Smooth muscle cell (in vitro differentiated cells): Measurements from ENCODE around the gene SPEF1. TPM values are rescaled to one million over a fixed set of nuclear protein-coding genes. Genes with fewer than 3 reads are reported as not detected.

Experiments used
- DNase-seq: peaks from one replicate; lab custom pipeline; 2025; ENCODE audit not compliant: unreplicated experiment; lab: John Stamatoyannopoulos, UW
- H2AFZ ChIP-seq: fragments of 200-600 bp; sonication (generic); 2 replicates; pipeline ENCODE4 v1.6.0; 2016; ENCODE audit warnings: antibody characterized with exemption, low read depth, mild to moderate bottlenecking
- H3F3A ChIP-seq: fragments of 200-600 bp; sonication (generic); 2 replicates; pipeline ENCODE4 v1.6.0; 2017; ENCODE audit warnings: antibody characterized with exemption, low read depth
- H3K27ac ChIP-seq: fragments of 200-600 bp; sonication (generic); 2 replicates; pipeline ENCODE4 v1.5.1; 2016; ENCODE audit warnings: low read depth, mild to moderate bottlenecking
- H3K27me3 ChIP-seq: fragments of 200-600 bp; sonication (generic); 2 replicates; pipeline ENCODE4 v1.6.1; 2016; ENCODE audit warnings: low read depth, mild to moderate bottlenecking
- H3K36me3 ChIP-seq: fragments of 200-600 bp; sonication (generic); 2 replicates; pipeline ENCODE4 v1.5.1; 2016; ENCODE audit warnings: low read depth
- H3K4me1 ChIP-seq: fragments of 200-600 bp; sonication (generic); 2 replicates; pipeline ENCODE4 v1.5.1; 2016; ENCODE audit warnings: low read depth
- H3K4me2 ChIP-seq: fragments of 200-600 bp; sonication (generic); 2 replicates; pipeline ENCODE4 v1.6.0; 2016; ENCODE audit warnings: mild to moderate bottlenecking
- H3K4me3 ChIP-seq: fragments of 200-600 bp; sonication (generic); 2 replicates; pipeline ENCODE4 v1.5.1; 2016; ENCODE audit warnings: mild to moderate bottlenecking
- H3K79me2 ChIP-seq: fragments of 200-600 bp; sonication (generic); 2 replicates; pipeline ENCODE4 v1.6.0; 2016; ENCODE audit warnings: low read depth, mild to moderate bottlenecking
- H3K9ac ChIP-seq: fragments of 200-600 bp; sonication (generic); 2 replicates; pipeline ENCODE4 v1.6.0; 2016; ENCODE audit warnings: low read depth
- H3K9me3 ChIP-seq: fragments of 200-600 bp; sonication (generic); replicated peaks from 2 replicates; pipeline ENCODE4 v1.5.1; 2016; ENCODE audit warnings: low read depth
- H4K20me1 ChIP-seq: fragments of 200-600 bp; sonication (generic); 2 replicates; pipeline ENCODE4 v1.6.0; 2016; ENCODE audit warnings: low read depth
- WGBS: methylation state at CpG from one replicate; pipeline ENCODE4 v1.1.7; 2016; ENCODE audit warnings: low lambda C conversion rate; 5-methylcytosine and 5-hydroxymethylcytosine counted together
- polyA plus RNA-seq: library from polyadenylated mRNA; unstranded; fragments of >200 nt; fragmentation: Nextera tagmentation; extraction: Ambion mirVana; gene quantifications from 2 replicates; pipeline ENCODE4 v1.2.1, GENCODE V29; 2016
- total RNA-seq: library from RNA; depleted of rRNA; stranded (reverse); fragments of >200 nt; gene quantifications from 2 replicates; pipeline ENCODE4 v1.2.3, GENCODE V29; 2014
- TF ChIP-seq, protein P1 (sequence below): fragments of 200-600 bp; sonication (generic); IDR thresholded peaks from 2 replicates; pipeline ENCODE4 v1.5.1; 2017; ENCODE audit warnings: borderline replicate concordance, mild to moderate bottlenecking, antibody characterized with exemption; ENCODE audit not compliant: insufficient read depth, poor library complexity, severe bottlenecking

Gene SPEF1
- total and polyA plus RNA-seq, 2 experiments from 2014 or later = 0.32 to 0.36 TPM

DNA sequence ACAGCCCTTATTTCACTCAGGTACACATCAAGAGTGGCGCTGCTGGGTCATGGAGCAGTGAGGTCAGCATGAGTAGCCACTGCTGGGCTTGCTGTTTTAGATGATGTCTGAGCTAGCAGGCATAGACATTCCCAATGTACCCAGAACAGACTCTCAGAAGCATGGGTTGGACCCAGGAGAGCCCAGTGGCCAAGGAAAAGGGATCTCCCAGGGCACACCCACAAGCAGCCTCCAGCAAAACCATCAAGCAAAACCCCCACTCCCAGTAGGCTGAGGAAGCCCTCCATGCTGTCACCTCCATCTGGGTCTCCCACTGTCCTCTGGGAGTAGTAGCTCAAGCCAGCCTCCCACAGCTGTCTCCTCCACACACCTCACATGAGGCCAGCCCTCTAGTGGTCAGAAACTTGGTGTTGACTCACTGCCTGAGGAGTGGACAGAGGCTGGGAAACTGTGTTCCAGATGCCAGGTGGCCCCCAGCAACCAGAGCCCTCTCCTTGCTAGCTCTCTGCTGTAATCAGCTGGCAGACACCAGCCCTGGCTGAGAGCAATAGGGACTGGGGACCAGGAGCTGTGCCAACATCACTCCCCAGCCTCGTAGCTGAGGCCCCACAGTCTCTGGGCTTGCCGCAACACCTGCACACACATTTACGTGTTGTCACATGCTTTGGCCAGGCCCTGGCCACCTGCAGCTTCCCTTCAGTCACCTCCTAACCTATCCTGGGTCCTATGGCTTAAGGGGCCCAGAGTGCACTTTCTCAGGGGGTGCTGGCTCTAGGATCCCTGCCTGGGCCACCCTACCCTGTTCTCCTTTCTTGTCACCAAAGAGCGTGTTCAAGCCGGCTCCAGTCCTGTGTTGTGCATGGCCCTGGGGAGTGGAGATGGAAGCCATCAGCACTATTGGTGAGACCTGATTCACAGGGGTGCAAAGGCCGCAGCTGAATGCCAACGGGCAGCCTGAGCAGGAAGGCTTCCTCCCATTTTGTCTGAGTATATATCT is 37.2 kb upstream of the SPEF1 start:
- Histone ChIP-seq H3K4me3 (no peak overlapping the region), H3K4me1 (peaks cover 11% of the 10 kb centered on the region), H3F3A (peaks cover 6% of the 10 kb centered on the region), H3K9ac (no peak overlapping the region), H4K20me1 (no peaks in the 10 kb centered on the region), H3K27me3 (no peaks in the 10 kb centered on the region), H3K27ac (no peak overlapping the region), H3K79me2 (peaks cover 8% of the 10 kb centered on the region), H3K9me3 (no peaks in the 10 kb centered on the region), H3K36me3 (no peaks in the 10 kb centered on the region), H3K4me2 (no peak overlapping the region), H2AFZ (no peak overlapping the region)
- TF ChIP-seq, protein P1, sequence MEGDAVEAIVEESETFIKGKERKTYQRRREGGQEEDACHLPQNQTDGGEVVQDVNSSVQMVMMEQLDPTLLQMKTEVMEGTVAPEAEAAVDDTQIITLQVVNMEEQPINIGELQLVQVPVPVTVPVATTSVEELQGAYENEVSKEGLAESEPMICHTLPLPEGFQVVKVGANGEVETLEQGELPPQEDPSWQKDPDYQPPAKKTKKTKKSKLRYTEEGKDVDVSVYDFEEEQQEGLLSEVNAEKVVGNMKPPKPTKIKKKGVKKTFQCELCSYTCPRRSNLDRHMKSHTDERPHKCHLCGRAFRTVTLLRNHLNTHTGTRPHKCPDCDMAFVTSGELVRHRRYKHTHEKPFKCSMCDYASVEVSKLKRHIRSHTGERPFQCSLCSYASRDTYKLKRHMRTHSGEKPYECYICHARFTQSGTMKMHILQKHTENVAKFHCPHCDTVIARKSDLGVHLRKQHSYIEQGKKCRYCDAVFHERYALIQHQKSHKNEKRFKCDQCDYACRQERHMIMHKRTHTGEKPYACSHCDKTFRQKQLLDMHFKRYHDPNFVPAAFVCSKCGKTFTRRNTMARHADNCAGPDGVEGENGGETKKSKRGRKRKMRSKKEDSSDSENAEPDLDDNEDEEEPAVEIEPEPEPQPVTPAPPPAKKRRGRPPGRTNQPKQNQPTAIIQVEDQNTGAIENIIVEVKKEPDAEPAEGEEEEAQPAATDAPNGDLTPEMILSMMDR = peak; percentile 53
- DNase-seq = peak; percentile 31
- WGBS = 87% methylated on average over 8 of the region's 8 CpGs

- Histone ChIP-seq H3F3A (peaks cover 23% of the 10 kb centered on the region), H3K4me2 (no peak overlapping the region), H3K4me1 (peaks cover 9% of the 10 kb centered on the region), H2AFZ (no peak overlapping the region), H4K20me1 (no peaks in the 10 kb centered on the region), H3K27me3 (no peaks in the 10 kb centered on the region), H3K36me3 (no peaks in the 10 kb centered on the region), H3K79me2 (no peaks in the 10 kb centered on the region), H3K27ac (no peak overlapping the region), H3K9me3 (no peaks in the 10 kb centered on the region), H3K9ac (no peak overlapping the region), H3K4me3 (no peak overlapping the region)
- TF ChIP-seq, protein P1 = no peak
- WGBS = 86% methylated on average over 9 of the region's 9 CpGs
- no peak for DNase-seq
Measured at GRCh38 chr20:3815703-3816315, 34.6 kb upstream of the SPEF1 start.

- WGBS = 92% methylated on average over 7 of the region's 7 CpGs
- TF ChIP-seq, protein P1 = no peak
- H3K4me2 ChIP-seq = no peak overlapping the region
- H4K20me1 ChIP-seq = no peaks in the 10 kb centered on the region
- no peak overlapping the region for H2AFZ ChIP-seq
- H3K27ac ChIP-seq = no peak overlapping the region
- DNase-seq = no peak
- H3F3A ChIP-seq = peaks cover 29% of the 10 kb centered on the region
- no peaks in the 10 kb centered on the region for H3K9me3 ChIP-seq
- H3K36me3 ChIP-seq = no peaks in the 10 kb centered on the region
- no peaks in the 10 kb centered on the region for H3K79me2 ChIP-seq
- peaks cover 9% of the 10 kb centered on the region for H3K4me1 ChIP-seq
- no peak overlapping the region for H3K9ac ChIP-seq
- H3K4me3 ChIP-seq = no peak overlapping the region
- H3K27me3 ChIP-seq = no peaks in the 10 kb centered on the region
Measured at GRCh38 chr20:3814928-3815495, 33.8 kb upstream of the SPEF1 start.
